ENCODE data around the gene CFAP57.

GRCh38 chr1:43206600-43207228 is 34.6 kb downstream of the CFAP57 start:
- TF ChIP-seq CTCF (IDR thresholded peaks at IDR 0.05; ENCODE audit: insufficient read depth, low read length, poor library complexity, severe bottlenecking) (no peak), EZH2phosphoT487 (conservative IDR thresholded peaks at IDR 0.05; ENCODE audit: low read length) (no peak)
